K562 (cell line): ENCODE results near the gene NR0B2. TPM values are rescaled to one million over a fixed set of nuclear protein-coding genes. Genes with fewer than 3 reads are reported as not detected.

Experiments
- ARID1B ChIP-seq: fragments of 450-650 bp; IDR thresholded peaks from 2 replicates; pipeline ENCODE4 v1.6.1; 2016; ENCODE audit warnings: antibody characterized with exemption, mild to moderate bottlenecking, inconsistent platforms
- BDP1 ChIP-seq: IDR thresholded peaks from 3 replicates; pipeline ENCODE4 v1.6.1; 2011; ENCODE audit not compliant: insufficient read length, insufficient read depth
- CHD2 ChIP-seq: IDR thresholded peaks from 2 replicates; pipeline ENCODE4 v1.6.1; 2011; ENCODE audit warnings: low read depth, low read length
- DLX4 ChIP-seq: fragments of 250-450 bp; sonication (Bioruptor Pico); IDR thresholded peaks from 2 replicates; pipeline ENCODE4 v1.6.1; 2021; ENCODE audit warnings: mild to moderate bottlenecking
- E2F3 ChIP-seq: fragments of 250-450 bp; sonication (Bioruptor Pico); IDR thresholded peaks from 2 replicates; pipeline ENCODE4 v1.4.0; 2020; ENCODE audit warnings: mild to moderate bottlenecking
- HDAC8 ChIP-seq: fragments of 450-650 bp; IDR thresholded peaks from 2 replicates; pipeline ENCODE4 v1.6.1; 2016; ENCODE audit warnings: mild to moderate bottlenecking, missing genetic modification characterization, moderate library complexity, missing compliant biosample characterization
- HIVEP1 ChIP-seq: fragments of 250-450 bp; sonication (Bioruptor Pico); IDR thresholded peaks from 2 replicates; pipeline ENCODE4 v1.4.0; 2020; ENCODE audit warnings: mild to moderate bottlenecking
- HNRNPL ChIP-seq: fragments of 200-400 bp; formaldehyde crosslinking; IDR thresholded peaks from 2 replicates; pipeline ENCODE4 v1.6.1; 2017; ENCODE audit warnings: low read depth, mild to moderate bottlenecking, low read length
- KAT2B ChIP-seq: IDR thresholded peaks from one replicate; pipeline ENCODE4 v1.6.1; 2012; ENCODE audit warnings: low read depth, mild to moderate bottlenecking, control low read depth, inconsistent platforms, low read length, moderate library complexity
- L3MBTL2 ChIP-seq: fragments of 450-650 bp; IDR thresholded peaks from 2 replicates; pipeline ENCODE4 v1.6.1; 2016; ENCODE audit warnings: mild to moderate bottlenecking, moderate library complexity
- LEF1 ChIP-seq: fragments of 450-650 bp; IDR thresholded peaks from 2 replicates; pipeline ENCODE4 v1.6.1; 2016; ENCODE audit warnings: mild to moderate bottlenecking
- MED1 ChIP-seq: sonication (generic); formaldehyde crosslinking; IDR thresholded peaks from 2 replicates; pipeline ENCODE4 v1.8.1; 2023; ENCODE audit warnings: missing genetic modification reagents, borderline replicate concordance
- RBM17 ChIP-seq: fragments of 200-400 bp; formaldehyde crosslinking; IDR thresholded peaks from 2 replicates; pipeline ENCODE4 v1.6.1; 2017; ENCODE audit warnings: low read depth, mild to moderate bottlenecking, low read length, borderline replicate concordance
- SOX6 ChIP-seq: fragments of 450-650 bp; IDR thresholded peaks from 2 replicates; pipeline ENCODE4 v1.6.1; 2014; ENCODE audit warnings: mild to moderate bottlenecking
- SRSF3 ChIP-seq: fragments of 200-400 bp; formaldehyde crosslinking; IDR thresholded peaks from 2 replicates; pipeline ENCODE4 v1.6.1; 2016; ENCODE audit warnings: mild to moderate bottlenecking, low read length, moderate library complexity; ENCODE audit not compliant: insufficient read depth
- SRSF9 ChIP-seq: fragments of 200-400 bp; formaldehyde crosslinking; IDR thresholded peaks from 2 replicates; pipeline ENCODE4 v1.6.1; 2017; ENCODE audit warnings: low read depth, low read length, borderline replicate concordance
- THAP12 ChIP-seq: fragments of 250-450 bp; sonication (Bioruptor Pico); IDR thresholded peaks from 2 replicates; pipeline ENCODE4 v1.9.0; 2021; ENCODE audit warnings: mild to moderate bottlenecking, inconsistent platforms
- USF1 ChIP-seq: sonication (generic); formaldehyde crosslinking; IDR thresholded peaks from 2 replicates; pipeline ENCODE4 v1.9.0; 2022; ENCODE audit warnings: mild to moderate bottlenecking, missing genetic modification reagents
- ZFPM2 ChIP-seq: fragments of 250-450 bp; sonication (Bioruptor Pico); IDR thresholded peaks from 2 replicates; pipeline ENCODE4 v1.5.1; 2022; ENCODE audit warnings: mild to moderate bottlenecking
- ZNF143 ChIP-seq: sonication (generic); formaldehyde crosslinking; IDR thresholded peaks from 2 replicates; pipeline ENCODE4 v1.9.0; 2022; ENCODE audit warnings: mild to moderate bottlenecking, missing genetic modification reagents
- ZNF830 ChIP-seq: fragments of 250-450 bp; sonication (Bioruptor Pico); IDR thresholded peaks from 2 replicates; pipeline ENCODE4 v1.5.0; 2021; ENCODE audit warnings: mild to moderate bottlenecking
- polyA plus RNA-seq, 8 experiments: library from polyadenylated mRNA; depleted of rRNA in 4 of 8; stranded (reverse) in 5 of 8; unstranded in 3 of 8; fragments of >200 nt; fragmentation: Nextera tagmentation in 2 of 8; fragmentation: Illumina TruSeq in 1 of 8; extraction: Ambion mirVana in 2 of 8; extraction: Trizol in 1 of 8; gene quantifications; 2 replicates each; pipeline versions ENCODE4 v1.2.1 to v1.2.3, GENCODE V29; 2011 to 2014; ENCODE audit warnings: inconsistent platforms in 1 of 8, missing spikeins in 1 of 8
- total RNA-seq, 7 experiments: library from RNA; depleted of rRNA in 6 of 7; stranded (reverse); fragments of >200 nt in 6 of 7; fragmentation: Illumina TruSeq in 2 of 7; extraction: Trizol in 2 of 7; gene quantifications; 2 replicates each; pipeline versions ENCODE4 v1.2.1 to v1.2.3, GENCODE V29; 2011 to 2021; ENCODE audit warnings: low replicate concordance in 1 of 7
- TF ChIP-seq, protein P1 (sequence below), 2 experiments: fragments of 450-650 bp in 1 of 2; sonication (generic) in 1 of 2; formaldehyde crosslinking in 1 of 2; IDR thresholded peaks in 1 of 2; conservative IDR thresholded peaks in 1 of 2; 2 replicates each; pipeline versions ENCODE4 v1.6.1 to v1.8.1; 2016 to 2023; ENCODE audit warnings: mild to moderate bottlenecking in 2 of 2, moderate library complexity in 2 of 2, inconsistent platforms in 1 of 2, missing genetic modification reagents in 1 of 2

Gene NR0B2
- total and polyA plus RNA-seq, 9 of the 15 experiments (the other 6 are each of a cell fraction or from before 2014, with no cell fraction given), result not detected

- TF ChIP-seq DLX4, result no peak
- no peak for TF ChIP-seq LEF1
- TF ChIP-seq ZNF830 (CRISPR knock-in tag), result no peak
- TF ChIP-seq SRSF9, result no peak
- no peak for TF ChIP-seq HIVEP1 (CRISPR knock-in tag)
- TF ChIP-seq ZFPM2 (CRISPR knock-in tag), result no peak
- 0 out of 2 replicates have a peak, but pooled peaks have one; percentile 37 for TF ChIP-seq MED1 (CRISPR knock-in tag)
- TF ChIP-seq ARID1B, result peak; percentile 62
- TF ChIP-seq E2F3 (CRISPR knock-in tag), result no peak
- TF ChIP-seq USF1 (CRISPR knock-in tag), result 0 out of 2 replicates have a peak, but pooled peaks have one; percentile 45
- TF ChIP-seq CHD2, result no peak
- TF ChIP-seq HDAC8 (tag), result no peak
- TF ChIP-seq ZNF143 (CRISPR knock-in tag), result no peak
- no peak for TF ChIP-seq RBM17
- no peak for TF ChIP-seq L3MBTL2
- no peak for TF ChIP-seq SOX6
- no peak for TF ChIP-seq HNRNPL
- TF ChIP-seq, protein P1, sequence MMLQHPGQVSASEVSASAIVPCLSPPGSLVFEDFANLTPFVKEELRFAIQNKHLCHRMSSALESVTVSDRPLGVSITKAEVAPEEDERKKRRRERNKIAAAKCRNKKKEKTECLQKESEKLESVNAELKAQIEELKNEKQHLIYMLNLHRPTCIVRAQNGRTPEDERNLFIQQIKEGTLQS (IDR thresholded peaks at IDR 0.05), result peak; percentile 78
- TF ChIP-seq, protein P1 (CRISPR knock-in tag; conservative IDR thresholded peaks at IDR 0.05), result no peak
- TF ChIP-seq KAT2B, result no peak
- TF ChIP-seq BDP1, result no peak
- TF ChIP-seq SRSF3, result no peak
- TF ChIP-seq THAP12, result no peak
Measured at GRCh38 chr1:26862781-26863684, 50.7 kb downstream of the NR0B2 start, which contains the start of gene SFN (continued).
